ENCODE results near the gene IPO11. TPM values are rescaled to one million over a fixed set of nuclear protein-coding genes. Genes with fewer than 3 reads are reported as not detected.

Gene IPO11
- total and polyA plus RNA-seq, 2 of the 13 experiments (the other 11 are each of a cell fraction or from before 2014, with no cell fraction given) = 13.9 to 24.4 TPM

DNA sequence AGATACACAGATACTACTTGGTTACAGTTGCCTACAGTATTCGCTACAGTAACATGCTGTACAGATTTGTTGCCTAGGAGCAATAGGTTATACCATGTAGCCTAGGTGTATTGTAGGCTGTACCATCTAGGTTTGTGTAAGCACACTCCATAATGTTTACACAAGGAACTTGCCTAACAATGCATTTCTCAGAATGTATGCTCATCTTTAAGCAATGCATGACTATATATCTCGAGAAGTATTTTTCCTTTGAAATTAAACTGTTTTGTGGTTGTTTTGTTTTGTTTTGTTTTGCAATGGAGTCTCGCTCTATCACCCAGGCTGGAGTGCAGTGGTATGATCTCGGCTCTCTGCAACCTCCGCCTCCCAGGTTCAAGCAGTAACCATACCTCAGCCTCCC lies 191.4 kb downstream of the IPO11 start:
- DNase-seq (ENCODE audit: low spot score) (no peak), ATAC-seq (no peak), FAIRE-seq (no peak)
- CTCF ChIA-PET (ENCODE audit: low intra/inter-chr PET ratio, low total read pairs) = no interaction called here
- peaks cover 3 to 11% of the 10 kb centered on the region in 2 experiments; a peak in 4 of 5 replicates for H3K36me3 ChIP-seq (replicated peaks in 1 of 2; ENCODE audit: control insufficient read depth in 1 of 2, insufficient read depth in 2 of 2, low read length in 2 of 2)
- no peaks in the 10 kb centered on the region for H3K27me3 ChIP-seq (ENCODE audit: control insufficient read depth in 1 of 2, insufficient read depth in 2 of 2, low read length in 2 of 2)
- H2AFZ ChIP-seq (ENCODE audit: low read length) = no peak overlapping the region
- POLR2A ChIA-PET = no interaction called here
- no peak overlapping the region for H3K4me2 ChIP-seq (ENCODE audit: low read depth, low read length)
- WGBS (ENCODE audit: low lambda C conversion rate) = 95% methylated on average over 5 of the region's 5 CpGs
- no peak overlapping the region for H3K9ac ChIP-seq (ENCODE audit: insufficient read depth, low read depth, low read length)
- in situ Hi-C loops (cut with HindIII; ENCODE audit: extremely low pct_ligation_motif_present, low pct_unique_long_range_greater_than_20kb) = no loop called here
- intact Hi-C loops (cut with micrococcal nuclease; ENCODE audit: unreplicated experiment) = no loop called here
- H4K20me1 ChIP-seq (ENCODE audit: insufficient read depth, low read length) = no peaks in the 10 kb centered on the region
- TF ChIP-seq, protein P1, sequence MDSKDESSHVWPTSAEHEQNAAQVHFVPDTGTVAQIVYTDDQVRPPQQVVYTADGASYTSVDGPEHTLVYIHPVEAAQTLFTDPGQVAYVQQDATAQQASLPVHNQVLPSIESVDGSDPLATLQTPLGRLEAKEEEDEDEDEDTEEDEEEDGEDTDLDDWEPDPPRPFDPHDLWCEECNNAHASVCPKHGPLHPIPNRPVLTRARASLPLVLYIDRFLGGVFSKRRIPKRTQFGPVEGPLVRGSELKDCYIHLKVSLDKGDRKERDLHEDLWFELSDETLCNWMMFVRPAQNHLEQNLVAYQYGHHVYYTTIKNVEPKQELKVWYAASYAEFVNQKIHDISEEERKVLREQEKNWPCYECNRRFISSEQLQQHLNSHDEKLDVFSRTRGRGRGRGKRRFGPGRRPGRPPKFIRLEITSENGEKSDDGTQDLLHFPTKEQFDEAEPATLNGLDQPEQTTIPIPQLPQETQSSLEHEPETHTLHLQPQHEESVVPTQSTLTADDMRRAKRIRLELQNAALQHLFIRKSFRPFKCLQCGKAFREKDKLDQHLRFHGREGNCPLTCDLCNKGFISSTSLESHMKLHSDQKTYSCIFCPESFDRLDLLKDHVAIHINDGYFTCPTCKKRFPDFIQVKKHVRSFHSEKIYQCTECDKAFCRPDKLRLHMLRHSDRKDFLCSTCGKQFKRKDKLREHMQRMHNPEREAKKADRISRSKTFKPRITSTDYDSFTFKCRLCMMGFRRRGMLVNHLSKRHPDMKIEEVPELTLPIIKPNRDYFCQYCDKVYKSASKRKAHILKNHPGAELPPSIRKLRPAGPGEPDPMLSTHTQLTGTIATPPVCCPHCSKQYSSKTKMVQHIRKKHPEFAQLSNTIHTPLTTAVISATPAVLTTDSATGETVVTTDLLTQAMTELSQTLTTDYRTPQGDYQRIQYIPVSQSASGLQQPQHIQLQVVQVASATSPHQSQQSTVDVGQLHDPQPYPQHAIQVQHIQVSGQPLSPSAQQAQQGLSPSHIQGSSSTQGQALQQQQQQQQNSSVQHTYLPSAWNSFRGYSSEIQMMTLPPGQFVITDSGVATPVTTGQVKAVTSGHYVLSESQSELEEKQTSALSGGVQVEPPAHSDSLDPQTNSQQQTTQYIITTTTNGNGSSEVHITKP (CRISPR knock-in tag; IDR thresholded peaks at IDR 0.05; ENCODE audit: low read depth) = peak; percentile 55; the same call in 1 of the 2 replicates
- TF ChIP-seq SNRNP70 (IDR thresholded peaks at IDR 0.05; ENCODE audit: low read depth, low read length) = no peak
- no peak for TF ChIP-seq IKZF1 (IDR thresholded peaks at IDR 0.05)
- no peak overlapping the region for H3K4me3 ChIP-seq (replicated peaks in 1 of 3; ENCODE audit: insufficient read depth in 1 of 3, low read depth in 2 of 3, low read length in 3 of 3)
- no peaks in the 10 kb centered on the region for H3K79me2 ChIP-seq (ENCODE audit: insufficient read depth, low read length)
- no TSS peak for BruUV-seq (replicated peaks)
- H3K4me1 ChIP-seq (ENCODE audit: insufficient read depth, low read length) = peaks cover 14% of the 10 kb centered on the region
- no peaks in the 10 kb centered on the region for H3K9me3 ChIP-seq (ENCODE audit: low read length)
- no peak overlapping the region for H3K27ac ChIP-seq (ENCODE audit: extremely low read length, insufficient read depth, low read length)

GRCh38 chr5:62605638-62606037 lies 193.1 kb downstream of the IPO11 start:
- POLR2A ChIA-PET = no interaction called here
- CTCF ChIA-PET (ENCODE audit: low intra/inter-chr PET ratio, low total read pairs) = no interaction called here
- WGBS (ENCODE audit: low lambda C conversion rate) = 99% methylated on average over 4 of the region's 4 CpGs
- ATAC-seq = no peak
- Histone ChIP-seq H3K36me3 (replicated peaks in 1 of 2; ENCODE audit: control insufficient read depth in 1 of 2, insufficient read depth in 2 of 2, low read length in 2 of 2) (peaks cover 3 to 16% of the 10 kb centered on the region in 2 experiments; a peak in 4 of 5 replicates), H2AFZ (ENCODE audit: low read length) (no peak overlapping the region), H3K27ac (ENCODE audit: extremely low read length, insufficient read depth, low read length) (no peak overlapping the region), H3K9ac (ENCODE audit: insufficient read depth, low read depth, low read length) (no peak overlapping the region), H3K4me2 (ENCODE audit: low read depth, low read length) (no peak overlapping the region), H3K79me2 (ENCODE audit: insufficient read depth, low read length) (no peaks in the 10 kb centered on the region), H3K4me1 (ENCODE audit: insufficient read depth, low read length) (peaks cover 5% of the 10 kb centered on the region), H3K4me3 (replicated peaks in 1 of 3; ENCODE audit: insufficient read depth in 1 of 3, low read depth in 2 of 3, low read length in 3 of 3) (no peak overlapping the region), H3K9me3 (ENCODE audit: low read length) (no peaks in the 10 kb centered on the region), H3K27me3 (ENCODE audit: control insufficient read depth in 1 of 2, insufficient read depth in 2 of 2, low read length in 2 of 2) (no peaks in the 10 kb centered on the region), H4K20me1 (ENCODE audit: insufficient read depth, low read length) (no peaks in the 10 kb centered on the region)
- no peak for FAIRE-seq
- DNase-seq (ENCODE audit: low spot score) = no peak
- no TSS peak for BruUV-seq (replicated peaks)
- intact Hi-C loops (cut with micrococcal nuclease; ENCODE audit: unreplicated experiment) = no loop called here
- in situ Hi-C loops (cut with HindIII; ENCODE audit: extremely low pct_ligation_motif_present, low pct_unique_long_range_greater_than_20kb) = no loop called here
- TF ChIP-seq SMARCC2 (IDR thresholded peaks at IDR 0.05) (no peak), NPAS2 (CRISPR knock-in tag; IDR thresholded peaks at IDR 0.05; ENCODE audit: borderline replicate concordance) (no peak), SOX13 (IDR thresholded peaks at IDR 0.05) (no peak), SOX13 (CRISPR knock-in tag; conservative IDR thresholded peaks at IDR 0.05 in 1 of 2, IDR thresholded peaks at IDR 0.05 in 1 of 2) (no peak), REPIN1 (CRISPR knock-in tag; IDR thresholded peaks at IDR 0.05; ENCODE audit: borderline replicate concordance, low read depth) (no peak), ZNF138 (CRISPR knock-in tag; IDR thresholded peaks at IDR 0.05; ENCODE audit: low read depth) (no peak), SUZ12 (IDR thresholded peaks at IDR 0.05; ENCODE audit: low read depth, low read length) (no peak), GFI1 (CRISPR knock-in tag; IDR thresholded peaks at IDR 0.05; ENCODE audit: borderline replicate concordance) (no peak), MZF1 (CRISPR knock-in tag; IDR thresholded peaks at IDR 0.05; ENCODE audit: borderline replicate concordance) (no peak), TP53 (CRISPR knock-in tag; conservative IDR thresholded peaks at IDR 0.05) (no peak), RBAK (CRISPR knock-in tag; IDR thresholded peaks at IDR 0.05) (no peak), ZBTB7A (CRISPR knock-in tag; IDR thresholded peaks at IDR 0.05) (no peak)
- TF ChIP-seq, protein P2, sequence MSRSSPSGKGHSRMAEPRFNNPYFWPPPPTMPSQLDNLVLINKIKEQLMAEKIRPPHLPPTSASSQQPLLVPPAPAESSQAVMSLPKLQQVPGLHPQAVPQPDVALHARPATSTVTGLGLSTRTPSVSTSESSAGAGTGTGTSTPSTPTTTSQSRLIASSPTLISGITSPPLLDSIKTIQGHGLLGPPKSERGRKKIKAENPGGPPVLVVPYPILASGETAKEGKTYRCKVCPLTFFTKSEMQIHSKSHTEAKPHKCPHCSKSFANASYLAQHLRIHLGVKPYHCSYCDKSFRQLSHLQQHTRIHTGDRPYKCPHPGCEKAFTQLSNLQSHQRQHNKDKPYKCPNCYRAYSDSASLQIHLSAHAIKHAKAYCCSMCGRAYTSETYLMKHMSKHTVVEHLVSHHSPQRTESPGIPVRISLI (CRISPR knock-in tag; IDR thresholded peaks at IDR 0.05; ENCODE audit: borderline replicate concordance) = no peak

All from HepG2 (cell line).